H1 (cell line): ENCODE results near the gene ZNF726.

Experiments used
- ATF3 ChIP-seq: IDR thresholded peaks from 2 replicates; pipeline ENCODE4 v1.6.1; 2011; ENCODE audit warnings: low read depth, mild to moderate bottlenecking, low read length; ENCODE audit not compliant: insufficient read depth
- EGR1 ChIP-seq: IDR thresholded peaks from 2 replicates; pipeline ENCODE4 v1.6.1; 2011; ENCODE audit warnings: low read depth, low read length, borderline replicate concordance
- POLR2A ChIP-seq, 2 experiments: IDR thresholded peaks; 1 replicate in 1 of 2; 2 replicates in 1 of 2; pipeline ENCODE4 v1.6.1; 2011; ENCODE audit warnings: low read depth in 2 of 2, low read length in 2 of 2, mild to moderate bottlenecking in 2 of 2; ENCODE audit errors: control extremely low read depth in 1 of 2
- USF2 ChIP-seq: IDR thresholded peaks from 2 replicates; pipeline ENCODE4 v1.6.1; 2011; ENCODE audit warnings: low read length, improper control_type of control experiment
- TF ChIP-seq, protein P1 (sequence below): IDR thresholded peaks from 2 replicates; pipeline ENCODE4 v1.6.1; 2012; ENCODE audit warnings: low read length, inconsistent platforms

- TF ChIP-seq POLR2A (IDR thresholded peaks at IDR 0.05; ENCODE audit: control extremely low read depth in 1 of 2, low read depth in 2 of 2, low read length in 2 of 2): no peak
- no peak for TF ChIP-seq EGR1
- TF ChIP-seq, protein P1, sequence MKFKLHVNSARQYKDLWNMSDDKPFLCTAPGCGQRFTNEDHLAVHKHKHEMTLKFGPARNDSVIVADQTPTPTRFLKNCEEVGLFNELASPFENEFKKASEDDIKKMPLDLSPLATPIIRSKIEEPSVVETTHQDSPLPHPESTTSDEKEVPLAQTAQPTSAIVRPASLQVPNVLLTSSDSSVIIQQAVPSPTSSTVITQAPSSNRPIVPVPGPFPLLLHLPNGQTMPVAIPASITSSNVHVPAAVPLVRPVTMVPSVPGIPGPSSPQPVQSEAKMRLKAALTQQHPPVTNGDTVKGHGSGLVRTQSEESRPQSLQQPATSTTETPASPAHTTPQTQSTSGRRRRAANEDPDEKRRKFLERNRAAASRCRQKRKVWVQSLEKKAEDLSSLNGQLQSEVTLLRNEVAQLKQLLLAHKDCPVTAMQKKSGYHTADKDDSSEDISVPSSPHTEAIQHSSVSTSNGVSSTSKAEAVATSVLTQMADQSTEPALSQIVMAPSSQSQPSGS: no peak
- TF ChIP-seq ATF3: no peak
- TF ChIP-seq USF2: no peak
These were observed 34.9 kb downstream of the ZNF726 start for GRCh38 chr19:23949611-23950010.
